Measurements from ENCODE around the gene EDRF1. TPM values are rescaled to one million over a fixed set of nuclear protein-coding genes. Genes with fewer than 3 reads are reported as not detected.

EDRF1 gene
- total and polyA plus RNA-seq, 2 of the 8 experiments (the other 6 are each of a cell fraction or from before 2014, with no cell fraction given) = 19.9 to 37.8 TPM

DNA sequence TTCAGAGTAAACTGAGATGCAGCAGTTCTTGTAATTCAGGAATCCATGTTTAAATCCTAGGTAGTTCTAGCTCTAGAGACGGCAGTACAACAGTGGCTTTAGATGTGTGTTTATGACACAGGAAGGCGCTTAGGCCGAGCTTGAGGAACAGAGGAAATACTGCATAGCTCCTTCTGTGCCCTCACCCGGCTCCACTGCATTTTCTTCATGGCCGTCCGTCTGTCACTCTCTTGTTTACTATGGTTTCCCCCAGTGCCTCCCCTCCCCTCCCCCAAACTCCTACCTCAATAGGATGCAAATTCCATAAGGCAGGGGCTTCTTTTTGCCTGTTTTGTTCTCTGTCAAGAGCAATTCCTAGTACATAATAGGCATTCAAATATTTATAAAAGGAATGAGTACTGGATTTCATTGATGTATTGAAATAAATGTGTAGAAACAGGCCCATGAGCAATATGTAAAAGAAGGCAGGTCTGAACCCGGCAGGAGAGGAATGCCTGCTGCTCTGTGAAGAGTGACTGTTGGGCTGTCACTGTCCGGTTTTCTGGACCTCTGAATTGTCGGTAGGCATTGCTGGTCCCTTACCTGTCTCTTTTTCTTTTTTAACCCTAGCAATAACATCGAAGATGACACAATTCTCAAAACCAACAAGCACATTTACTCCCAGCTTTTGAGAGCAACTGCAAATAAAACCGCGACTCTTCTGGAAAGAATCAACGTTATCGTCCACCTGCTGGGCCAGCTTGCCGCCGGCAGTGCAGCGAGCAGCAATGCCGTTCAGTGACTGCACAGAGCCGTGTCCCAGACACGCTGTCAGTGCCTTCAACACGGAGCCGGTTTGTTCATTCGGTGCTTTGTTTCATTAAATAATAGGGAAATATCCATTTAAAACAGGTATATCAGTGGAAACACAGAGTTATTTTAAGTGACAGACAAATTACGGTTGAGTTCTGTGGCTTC lies 43.5 kb downstream of the EDRF1 start (continued):
- TF ChIP-seq RFX5 (IDR thresholded peaks at IDR 0.05; ENCODE audit: borderline replicate concordance, low read depth, low read length) (no peak), GABPA (IDR thresholded peaks at IDR 0.05; ENCODE audit: borderline replicate concordance, insufficient read depth, low read length) (no peak), TEAD4 (IDR thresholded peaks at IDR 0.05; ENCODE audit: low read depth, low read length) (no peak)
